Gastrocnemius medialis (tissue), 4 donors: ENCODE measurements around the gene SLC13A5.

ENCODE experiments used
- POLR2A ChIP-seq, 2 donors: fragments of 450-650 bp; IDR thresholded peaks; one replicate each; pipeline ENCODE4 v1.6.1; 2017; ENCODE audit warnings: antibody characterized with exemption in 2 of 2, mild to moderate bottlenecking in 2 of 2, moderate library complexity in 2 of 2
- TF ChIP-seq, protein P1 (sequence below), 5 experiments: fragments of 450-650 bp in 3 of 5; fragments of 200-600 bp in 2 of 5; sonication (generic) in 2 of 5; IDR thresholded peaks in 4 of 5; conservative IDR thresholded peaks in 1 of 5; 1 replicate in 4 of 5; 2 replicates in 1 of 5; pipeline ENCODE4 v1.5.1; 2016 to 2019; ENCODE audit warnings: antibody characterized with exemption in 5 of 5, mild to moderate bottlenecking in 3 of 5, moderate library complexity in 3 of 5

- no peak for TF ChIP-seq POLR2A (IDR thresholded peaks at IDR 0.05)
- TF ChIP-seq, protein P1, sequence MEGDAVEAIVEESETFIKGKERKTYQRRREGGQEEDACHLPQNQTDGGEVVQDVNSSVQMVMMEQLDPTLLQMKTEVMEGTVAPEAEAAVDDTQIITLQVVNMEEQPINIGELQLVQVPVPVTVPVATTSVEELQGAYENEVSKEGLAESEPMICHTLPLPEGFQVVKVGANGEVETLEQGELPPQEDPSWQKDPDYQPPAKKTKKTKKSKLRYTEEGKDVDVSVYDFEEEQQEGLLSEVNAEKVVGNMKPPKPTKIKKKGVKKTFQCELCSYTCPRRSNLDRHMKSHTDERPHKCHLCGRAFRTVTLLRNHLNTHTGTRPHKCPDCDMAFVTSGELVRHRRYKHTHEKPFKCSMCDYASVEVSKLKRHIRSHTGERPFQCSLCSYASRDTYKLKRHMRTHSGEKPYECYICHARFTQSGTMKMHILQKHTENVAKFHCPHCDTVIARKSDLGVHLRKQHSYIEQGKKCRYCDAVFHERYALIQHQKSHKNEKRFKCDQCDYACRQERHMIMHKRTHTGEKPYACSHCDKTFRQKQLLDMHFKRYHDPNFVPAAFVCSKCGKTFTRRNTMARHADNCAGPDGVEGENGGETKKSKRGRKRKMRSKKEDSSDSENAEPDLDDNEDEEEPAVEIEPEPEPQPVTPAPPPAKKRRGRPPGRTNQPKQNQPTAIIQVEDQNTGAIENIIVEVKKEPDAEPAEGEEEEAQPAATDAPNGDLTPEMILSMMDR (IDR thresholded peaks at IDR 0.05 in 4 of 5, conservative IDR thresholded peaks at IDR 0.05 in 1 of 5): no peak
Measured at GRCh38 chr17:6669479-6670212, 43.5 kb downstream of the SLC13A5 start.
